Muscle of back (tissue), 11 donors: ENCODE results near the gene FBXL20. TPM values are rescaled to one million over a fixed set of nuclear protein-coding genes. Genes with fewer than 3 reads are reported as not detected.
"Not testable (repeated sequence)": the region's sequence is repeated elsewhere in the genome, so short reads cannot be mapped to it uniquely, and the experiment has no call there.

ENCODE experiments used
- DNase-seq, 3 donors: peaks; one replicate each; pipeline versions ENCODE4 v3.0.0 to v3.0.0-alpha.2; 2013
- polyA plus RNA-seq, 10 donors: library from polyadenylated mRNA; unstranded; fragments of 120-200 nt; gene quantifications; one replicate each; pipeline ENCODE4 v1.2.1, GENCODE V29; 2013; ENCODE audit not compliant: insufficient read length in 10 of 10

The FBXL20 gene
- polyA plus RNA-seq, 10 donors = 5.1 to 8.1 (median 6.6) TPM

DNA sequence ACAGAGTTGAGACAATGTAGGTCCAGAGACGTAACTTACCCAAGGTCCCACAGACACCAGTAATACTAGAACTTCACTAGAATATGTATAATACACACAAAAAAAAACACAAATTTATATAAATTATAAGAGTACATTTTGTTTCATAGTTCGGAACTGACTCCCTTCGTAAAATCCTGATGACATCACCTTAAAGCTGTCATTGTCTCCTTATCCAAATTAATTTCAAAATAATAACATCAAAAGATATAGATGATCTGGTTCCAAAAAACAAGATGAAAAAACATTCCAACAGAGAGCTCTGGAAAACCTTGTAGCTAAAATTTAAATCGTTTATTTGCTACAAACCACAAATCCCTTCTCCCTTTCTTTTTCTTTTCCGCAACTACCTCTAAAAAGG, 10.0 kb downstream of the FBXL20 start:
- DNase-seq = no peak

- no peak for DNase-seq
Measured at GRCh38 chr17:39385040-39385439, 16.4 kb downstream of the FBXL20 start.

- no peak for DNase-seq
Measured at GRCh38 chr17:39380144-39380543, 21.3 kb downstream of the FBXL20 start.

GRCh38 chr17:39376434-39376833, 25.0 kb downstream of the FBXL20 start:
- DNase-seq = no peak

- not testable (repeated sequence) for DNase-seq
Measured at GRCh38 chr17:39367805-39368204, 33.6 kb downstream of the FBXL20 start.

DNA sequence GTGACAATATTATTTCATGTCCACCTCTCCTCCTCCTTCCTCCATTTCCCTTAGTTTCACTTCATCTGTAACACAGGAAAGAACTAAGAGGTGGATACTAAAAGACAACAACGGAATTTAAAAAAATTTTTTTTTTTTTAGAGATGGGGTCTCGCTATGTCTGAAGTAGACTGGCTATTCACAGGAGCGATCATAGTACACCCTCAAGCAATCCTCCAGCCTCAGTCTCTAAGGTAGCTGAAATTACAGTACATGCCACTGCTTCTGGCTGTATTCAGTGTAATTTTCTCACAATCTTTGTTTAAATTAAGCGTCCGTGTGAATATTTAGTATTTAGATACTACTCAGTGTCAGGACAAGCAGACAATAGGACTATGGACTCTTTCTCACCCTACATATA, 35.6 kb downstream of the FBXL20 start:
- no peak for DNase-seq

DNA sequence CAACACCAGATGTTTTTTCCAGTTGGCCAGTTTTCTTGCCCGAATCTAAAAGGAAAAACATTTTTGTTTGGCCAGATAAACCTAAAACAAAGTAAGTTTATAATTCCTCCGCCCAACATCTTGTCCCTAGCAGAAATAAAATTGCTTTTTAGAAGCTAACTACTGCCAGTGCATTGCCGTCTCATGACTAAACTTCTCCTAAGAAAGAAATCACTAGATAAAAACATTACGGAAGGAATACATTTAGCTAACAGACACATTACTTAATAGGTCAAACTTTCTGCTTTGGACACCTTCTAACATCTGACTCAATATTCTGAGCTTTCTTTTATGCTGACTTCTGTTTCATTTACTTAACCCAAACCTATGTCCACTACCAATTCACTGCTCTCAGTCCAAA, 36.2 kb downstream of the FBXL20 start:
- DNase-seq = peak; percentile 37 to 54 (median 46)

GRCh38 chr17:39364236-39365025, 37.0 kb downstream of the FBXL20 start:
- peak in 1 of 3 donors; percentile 17 for DNase-seq

DNA sequence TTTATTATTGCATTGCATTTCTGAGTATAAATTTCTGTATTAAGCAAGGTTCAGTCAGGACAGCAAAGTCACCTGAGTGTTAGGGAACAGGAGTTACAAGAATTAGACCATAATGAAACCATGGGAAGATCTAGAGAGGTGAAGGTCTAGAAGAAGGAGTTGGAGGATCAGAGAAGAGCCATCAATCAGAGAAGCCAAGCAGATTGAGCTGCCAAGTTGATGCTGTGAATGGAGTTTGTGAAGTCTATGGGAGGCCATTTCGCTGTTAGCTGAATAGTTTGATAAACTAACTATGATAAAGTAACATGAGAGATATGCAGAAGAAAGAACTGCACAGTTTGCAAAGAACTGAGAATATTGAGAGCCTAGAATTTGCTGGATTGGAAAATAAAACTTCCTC, 40.4 kb downstream of the FBXL20 start:
- DNase-seq = no peak

- no peak for DNase-seq
Measured at GRCh38 chr17:39360537-39360936, 40.9 kb downstream of the FBXL20 start.

DNA sequence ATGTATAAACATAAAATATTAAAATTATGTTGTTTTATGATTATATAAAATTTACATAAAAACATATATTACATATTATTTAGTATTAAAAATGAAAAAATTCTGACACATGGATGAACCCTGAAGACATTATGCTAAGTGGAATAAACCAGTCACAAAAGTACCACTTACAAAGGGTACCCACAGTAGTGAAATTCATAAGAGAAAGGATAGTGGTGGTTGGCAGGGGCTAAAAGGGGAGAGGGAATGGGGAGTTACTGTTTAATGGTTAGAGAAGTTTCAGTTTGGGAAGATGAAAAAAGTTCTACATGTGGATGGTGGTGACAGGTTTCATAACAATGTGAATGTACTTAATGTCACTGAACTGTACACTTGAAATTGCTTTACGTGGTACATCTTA, 41.4 kb downstream of the FBXL20 start:
- no peak for DNase-seq

GRCh38 chr17:39357986-39358385, 43.4 kb downstream of the FBXL20 start:
- DNase-seq = no peak

DNA sequence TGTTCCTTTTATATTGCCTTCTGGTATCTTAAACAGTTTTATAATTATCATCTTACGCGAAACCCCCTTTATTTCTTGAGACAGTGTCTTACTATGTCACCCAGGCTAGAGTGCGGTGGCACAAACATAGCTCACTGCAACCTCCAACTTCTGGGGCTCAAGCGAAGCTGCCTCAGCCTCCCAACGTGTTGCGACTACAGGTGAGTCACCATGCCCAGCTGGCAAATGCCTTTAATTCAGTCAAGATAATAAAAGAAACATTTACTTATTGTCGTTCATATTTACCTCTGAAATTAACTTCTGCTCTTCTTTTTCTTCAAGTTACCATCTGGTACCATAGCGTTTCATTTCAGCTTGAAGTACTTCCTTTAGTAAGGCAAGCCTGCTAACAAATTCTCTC, 43.9 kb downstream of the FBXL20 start:
- DNase-seq = no peak

GRCh38 chr17:39352986-39353385, 48.4 kb downstream of the FBXL20 start:
- no peak for DNase-seq

DNA sequence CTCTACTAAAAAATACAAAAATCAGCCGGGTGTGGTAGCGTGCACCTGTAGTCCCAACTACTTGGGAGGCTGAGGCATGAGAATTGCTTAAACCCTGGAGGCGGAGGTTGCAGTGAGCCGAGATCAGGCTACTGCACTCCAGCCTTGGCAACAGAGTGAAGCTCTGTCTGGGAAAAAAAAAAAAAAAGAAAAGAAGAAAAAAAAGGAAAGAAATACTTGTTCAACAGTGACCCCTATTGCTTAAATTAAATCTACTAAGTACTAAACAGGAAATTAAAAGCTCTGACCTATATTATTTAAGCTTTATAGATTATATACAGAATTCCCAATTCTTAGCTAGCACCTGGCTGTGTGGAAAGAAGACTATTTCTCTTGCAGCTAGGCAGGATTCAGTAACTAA, 48.9 kb downstream of the FBXL20 start:
- peak in 1 of 3 donors; percentile 38 for DNase-seq

DNA sequence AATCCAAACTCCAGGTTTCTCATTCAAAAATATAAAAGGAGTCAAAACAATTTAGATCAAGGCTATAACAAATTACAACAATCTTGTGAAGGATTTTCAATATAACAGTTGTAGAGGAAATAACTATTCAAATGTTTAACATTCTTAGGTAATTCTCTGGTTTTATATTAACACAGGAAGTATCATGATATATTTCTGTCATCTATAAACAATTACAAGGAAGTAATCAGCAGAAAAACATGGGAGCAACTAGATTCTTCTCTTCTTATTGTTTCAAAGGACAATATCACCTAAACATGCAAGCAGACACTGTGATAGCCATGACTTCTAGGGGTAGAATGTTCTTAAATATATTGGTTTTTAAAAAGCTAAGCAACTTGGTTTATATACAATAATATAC, 49.9 kb downstream of the FBXL20 start:
- DNase-seq = no peak

DNA sequence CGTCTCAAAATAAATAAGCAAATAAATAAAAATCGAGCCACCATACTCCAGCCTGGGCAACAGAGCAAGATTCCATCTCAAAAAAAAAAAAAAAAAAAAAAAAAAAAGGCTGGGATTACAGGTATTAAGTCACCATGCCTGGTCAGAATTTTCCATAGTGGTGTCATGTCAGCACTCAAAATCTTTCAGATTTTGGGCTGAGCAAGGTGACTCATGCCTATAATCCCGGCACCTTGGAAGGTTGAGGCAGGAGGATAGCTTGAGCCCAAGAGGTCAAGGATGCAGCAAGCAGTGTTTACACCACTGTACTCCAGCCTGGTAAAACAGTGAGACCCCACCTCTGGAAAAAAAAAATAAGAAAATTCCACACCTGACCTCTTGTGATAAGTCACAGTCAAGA, 52.2 kb downstream of the FBXL20 start:
- DNase-seq = no peak

DNA sequence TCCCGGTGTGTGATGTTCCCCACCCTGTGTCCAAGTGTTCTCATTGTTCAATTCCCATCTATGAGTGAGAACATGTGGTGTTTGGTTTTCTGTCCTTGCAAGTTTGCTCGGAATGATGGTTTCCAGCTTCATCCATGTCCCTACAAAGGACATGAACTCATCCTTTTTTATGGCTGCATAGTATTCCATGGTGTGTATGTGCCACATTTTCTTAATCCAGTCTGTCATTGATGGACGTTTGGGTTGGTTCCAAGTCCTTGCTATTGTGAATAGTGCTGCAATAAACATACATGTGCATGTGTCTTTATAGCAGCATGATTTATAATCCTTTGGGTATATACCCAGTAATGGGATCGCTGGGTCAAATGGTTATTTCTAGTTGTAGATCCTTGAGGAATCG, 54.6 kb downstream of the FBXL20 start:
- DNase-seq = not testable (repeated sequence)

DNA sequence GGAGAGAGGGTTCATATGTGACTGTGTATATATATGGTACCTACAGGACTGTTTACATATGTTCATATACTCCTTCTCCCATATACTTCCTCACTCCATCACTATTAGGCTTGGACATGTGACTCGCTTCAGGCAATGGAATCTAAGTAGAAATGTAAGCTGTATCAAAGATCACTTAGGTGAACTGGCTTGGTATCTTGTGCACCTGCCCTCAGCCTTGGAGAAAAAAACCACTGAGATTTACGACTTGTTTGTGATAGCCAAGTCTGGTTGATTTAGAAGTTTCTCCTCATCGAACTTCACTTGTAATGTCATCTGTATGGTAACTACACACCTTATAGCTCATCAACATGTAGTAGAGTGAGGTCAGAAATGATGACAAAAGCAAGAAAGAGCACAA, 59.9 kb downstream of the FBXL20 start:
- DNase-seq = no peak

GRCh38 chr17:39340731-39341130, 60.7 kb downstream of the FBXL20 start:
- no peak for DNase-seq

- DNase-seq = peak in 1 of 3 donors; percentile 16
Measured at GRCh38 chr17:39339272-39339671, 62.2 kb downstream of the FBXL20 start.

GRCh38 chr17:39337649-39338048, 63.8 kb downstream of the FBXL20 start:
- not testable (repeated sequence) for DNase-seq

- peak in 2 of 3 donors; percentile 10 to 40 for DNase-seq
Measured at GRCh38 chr17:39335704-39336223, 65.7 kb downstream of the FBXL20 start.
